ENCODE data around the gene TNFRSF12A.
A peak's percentile ranks its signal among the peaks of the same experiment; 100 is the strongest.

TNFRSF12A gene

DNA sequence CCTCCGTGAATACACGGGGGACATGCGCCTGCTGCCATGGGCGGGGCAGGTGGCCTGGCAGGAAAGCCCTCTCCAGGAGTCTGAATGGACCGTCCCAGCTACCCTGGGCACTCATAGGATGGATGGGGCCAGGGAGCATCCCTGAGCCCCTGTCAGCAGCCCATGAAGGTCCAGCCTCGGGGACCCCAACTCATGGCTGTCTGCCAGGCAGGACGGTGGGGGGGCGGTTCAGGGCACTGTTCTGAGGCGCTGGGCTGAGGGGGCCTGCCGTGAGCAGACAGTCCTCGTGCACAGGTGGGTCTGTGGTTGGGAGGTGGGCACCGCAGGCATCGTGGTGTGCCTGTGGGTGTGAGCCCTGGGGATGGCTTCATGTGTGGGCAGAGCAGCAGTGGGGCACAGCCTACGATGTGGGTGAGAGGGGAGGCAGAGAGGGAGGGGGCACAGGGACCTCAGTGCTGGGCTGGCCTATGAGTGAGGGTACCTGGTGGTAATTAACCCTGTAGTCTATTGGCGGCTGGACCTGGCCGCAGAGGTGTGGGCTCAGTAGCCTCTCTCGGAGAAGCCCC is 33.5 kb upstream of the TNFRSF12A start:
- DNase-seq (ENCODE audit: low read depth), result no peak

DNA sequence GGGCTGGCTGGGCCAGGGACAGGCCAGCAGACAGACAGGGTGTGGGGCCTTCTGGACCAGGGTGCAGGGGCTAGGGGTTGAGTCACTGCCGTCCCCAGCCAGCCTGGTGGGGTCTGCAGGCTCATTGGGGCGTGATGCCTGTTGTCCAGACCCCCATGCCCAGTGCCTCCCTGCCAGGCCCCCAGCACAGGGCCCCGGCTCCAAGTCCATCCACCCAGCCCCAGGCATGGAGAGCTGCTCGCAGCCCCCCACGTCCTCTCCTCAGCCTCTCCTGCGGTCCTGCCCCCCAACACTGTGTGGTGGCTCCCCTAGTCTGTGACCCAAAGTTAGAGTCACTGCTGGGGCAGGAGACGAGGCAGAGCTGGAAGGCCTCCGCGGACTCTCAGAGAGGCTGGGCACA is 32.9 kb upstream of the TNFRSF12A start:
- DNase-seq (ENCODE audit: low read depth), result no peak

DNA sequence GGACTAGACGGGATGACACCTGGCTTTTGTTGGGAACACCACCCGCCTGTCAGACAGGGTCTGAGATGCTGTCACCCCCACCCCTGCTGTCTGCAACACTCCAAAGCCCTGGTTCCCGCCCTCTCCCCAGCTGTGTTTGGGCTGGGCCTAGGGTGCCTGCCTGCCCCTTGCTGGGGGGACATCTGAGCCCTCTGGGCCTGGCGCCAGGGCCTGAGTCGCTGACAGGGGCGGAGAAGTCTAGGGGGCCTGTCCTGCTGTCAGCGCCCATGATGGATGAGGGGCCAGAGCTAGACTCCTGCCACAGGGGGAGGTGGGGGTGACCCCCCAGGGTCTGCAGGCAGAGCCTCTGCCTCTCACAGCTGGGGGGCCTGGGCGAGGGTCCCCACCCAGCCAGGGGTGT is 32.3 kb upstream of the TNFRSF12A start:
- no peak for DNase-seq (ENCODE audit: low read depth)

GRCh38 chr16:2988590-2989099 is 31.5 kb upstream of the TNFRSF12A start:
- no peak for DNase-seq (ENCODE audit: low read depth)

DNA sequence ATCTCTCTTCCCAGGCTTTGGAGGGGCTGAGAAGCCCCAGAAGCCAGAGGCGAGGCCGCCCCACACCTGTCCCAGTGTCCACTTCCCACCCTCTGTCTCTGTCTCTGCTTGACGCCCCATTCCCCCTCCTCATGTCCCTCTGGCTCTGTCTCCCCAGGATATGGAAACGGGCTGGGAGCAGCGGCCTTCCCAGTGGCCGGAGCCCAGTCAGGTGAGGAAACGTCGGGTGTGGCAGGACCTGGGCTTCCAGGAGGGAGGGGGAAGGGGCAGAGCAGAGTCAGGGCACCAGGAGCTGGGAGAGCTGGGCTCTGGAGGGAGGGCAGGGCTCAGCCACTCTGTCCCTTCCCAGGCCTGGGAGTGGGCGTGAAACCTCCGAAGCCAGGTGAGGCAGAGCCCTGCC is 29.3 kb upstream of the TNFRSF12A start:
- no peak for DNase-seq (ENCODE audit: low read depth)

GRCh38 chr16:2991566-2992261 is 28.5 kb upstream of the TNFRSF12A start:
- no peak for DNase-seq (ENCODE audit: low read depth)

DNA sequence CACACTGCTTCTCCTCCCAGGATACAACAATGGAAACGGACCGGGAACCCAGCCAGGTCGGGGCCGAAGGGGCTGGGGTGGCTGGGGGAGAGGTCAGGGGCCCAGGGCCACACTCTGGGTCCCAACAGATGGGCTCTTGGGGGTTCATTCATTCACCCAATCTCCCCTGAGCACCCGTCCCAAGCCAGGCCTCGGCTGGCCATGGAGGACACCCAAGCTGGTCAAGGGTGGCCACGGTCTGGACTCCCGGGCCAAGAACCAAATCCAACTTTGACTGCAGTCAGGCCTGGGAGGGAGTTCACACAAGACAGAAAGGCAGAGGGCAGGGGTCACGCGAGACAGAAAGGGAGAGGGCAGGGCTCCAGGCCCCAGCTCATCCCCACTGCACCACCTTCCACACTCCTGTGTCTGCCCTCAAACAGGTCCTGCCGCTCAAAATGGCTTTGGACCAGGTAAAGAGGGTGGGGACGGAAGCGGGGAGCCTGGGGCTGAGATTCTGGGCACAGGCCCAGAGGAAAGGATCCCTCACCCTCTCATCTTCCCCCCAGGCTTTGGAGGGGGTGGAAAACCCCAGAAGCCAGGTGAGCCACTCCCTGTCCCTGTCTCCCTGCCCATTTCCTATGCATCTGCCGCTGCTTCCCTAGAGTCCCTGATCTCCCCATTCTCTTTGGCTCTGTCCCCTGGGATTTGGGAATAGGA is 27.6 kb upstream of the TNFRSF12A start:
- no peak for DNase-seq (ENCODE audit: low read depth)

DNA sequence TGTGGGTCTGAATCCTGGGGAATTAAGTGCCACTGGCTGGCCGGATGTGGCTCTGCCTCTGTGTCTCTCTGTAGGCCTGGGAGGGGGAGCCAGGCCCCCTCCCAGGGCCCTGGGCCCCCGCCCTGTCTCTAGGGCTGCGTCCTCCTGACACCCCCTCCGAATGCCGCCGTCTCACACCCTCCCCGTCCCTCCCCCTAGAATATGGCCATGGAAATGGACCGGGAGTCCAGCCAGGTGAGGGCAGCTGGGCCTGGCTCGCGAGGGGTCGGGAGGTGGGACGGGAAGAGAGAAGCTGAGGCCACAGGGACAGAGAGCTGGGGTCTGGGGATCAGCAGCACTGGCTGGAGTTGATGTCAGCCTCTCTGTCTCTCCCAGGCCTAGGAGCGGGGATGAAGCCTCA is 23.9 kb upstream of the TNFRSF12A start:
- no peak for DNase-seq (ENCODE audit: low read depth)

DNA sequence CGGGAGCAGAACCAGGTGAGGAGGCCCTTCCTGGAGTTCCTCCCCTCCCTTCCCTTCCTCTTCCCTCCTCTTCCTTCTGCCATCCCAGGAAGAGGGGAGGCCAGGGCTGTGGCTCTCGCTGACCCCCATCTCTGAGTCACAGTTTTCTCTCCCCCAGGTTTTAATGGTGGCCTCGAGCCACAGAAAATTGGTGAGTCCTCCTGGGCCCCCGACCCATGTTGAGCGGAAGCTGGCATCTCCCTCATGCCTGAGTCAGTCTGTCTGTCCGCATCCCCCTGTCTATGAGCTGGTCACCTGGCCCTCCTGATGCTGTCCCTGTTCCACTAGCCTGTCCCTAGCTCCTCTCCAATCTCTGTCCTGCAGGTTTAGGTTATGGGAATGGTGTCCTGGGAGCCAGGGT is 20.2 kb upstream of the TNFRSF12A start:
- no peak for DNase-seq (ENCODE audit: low read depth)

- no peak for DNase-seq (ENCODE audit: low read depth)
Observed at GRCh38 chr16:3000540-3000939, 19.6 kb upstream of the TNFRSF12A start.

DNA sequence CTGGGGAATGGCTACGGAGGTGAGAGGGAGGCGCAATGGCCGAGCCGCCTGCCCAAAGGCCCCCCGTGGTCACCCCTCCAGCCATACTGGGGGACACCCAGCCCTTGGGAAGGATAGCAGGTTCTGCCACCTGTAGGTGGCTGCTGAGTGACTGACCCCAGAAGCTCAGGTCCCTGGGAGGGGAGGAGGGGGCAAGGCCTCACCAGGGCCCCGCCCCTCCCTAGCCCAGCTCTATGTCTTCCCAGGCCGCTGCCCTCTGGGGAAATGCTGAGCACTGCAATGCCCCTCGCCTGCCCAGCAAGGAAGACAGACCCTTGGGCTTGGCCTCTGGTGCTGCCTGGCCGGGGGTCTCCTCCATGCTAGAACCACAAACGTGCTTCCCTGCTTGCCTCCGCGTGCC is 18.9 kb upstream of the TNFRSF12A start:
- DNase-seq (ENCODE audit: low read depth), result no peak

- peak; percentile 89 for DNase-seq (ENCODE audit: low read depth)
Observed at GRCh38 chr16:3003582-3004270, 16.4 kb upstream of the TNFRSF12A start.

GRCh38 chr16:3004319-3004718 is 15.8 kb upstream of the TNFRSF12A start:
- DNase-seq (ENCODE audit: low read depth), result no peak

DNA sequence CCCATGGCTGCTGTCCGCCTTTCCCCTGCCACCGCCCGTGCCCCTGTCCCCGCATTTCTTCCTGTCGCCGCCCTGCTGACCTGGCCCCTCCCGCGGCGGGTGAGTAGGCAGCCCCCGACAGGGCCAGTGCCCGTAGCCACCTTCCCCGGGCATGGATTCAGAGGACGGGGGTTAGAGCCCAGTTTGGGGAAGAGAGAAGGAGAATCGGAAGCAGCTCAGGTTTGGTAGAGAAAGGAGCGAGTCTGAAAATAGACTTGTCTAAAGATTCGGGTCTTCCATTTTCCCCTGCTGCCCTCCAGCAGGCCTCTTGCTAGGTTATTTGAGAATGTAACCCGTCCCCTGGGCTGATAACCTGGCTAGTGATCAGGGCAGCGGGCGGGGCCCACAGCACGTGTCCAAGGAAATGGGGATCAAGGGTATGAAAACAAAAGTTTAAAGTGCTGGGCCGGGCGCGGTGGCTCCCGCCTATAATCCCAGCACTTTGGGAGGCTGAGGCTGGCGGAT is 15.3 kb upstream of the TNFRSF12A start:
- no peak for DNase-seq (ENCODE audit: low read depth)

- no peak for DNase-seq (ENCODE audit: low read depth)
Observed at GRCh38 chr16:3007059-3007956, 12.9 kb upstream of the TNFRSF12A start.

- DNase-seq (ENCODE audit: low read depth), result no peak
Observed at GRCh38 chr16:3007957-3008689, 12.0 kb upstream of the TNFRSF12A start.

GRCh38 chr16:3008690-3009037 is 11.5 kb upstream of the TNFRSF12A start:
- DNase-seq (ENCODE audit: low read depth), result no peak

GRCh38 chr16:3009568-3010390 is 10.4 kb upstream of the TNFRSF12A start:
- DNase-seq (ENCODE audit: low read depth), result no peak

GRCh38 chr16:3010510-3010909 is 9.7 kb upstream of the TNFRSF12A start:
- DNase-seq (ENCODE audit: low read depth), result no peak

- no peak for DNase-seq (ENCODE audit: low read depth)
Observed at GRCh38 chr16:3012246-3012645, 7.9 kb upstream of the TNFRSF12A start.

Measured in stimulated activated CD8-positive, alpha-beta memory T cell treated with anti-CD3 and anti-CD28 coated beads, Interleukin-15, amount 100 ng/mL, for 1 hour (primary cell).